Dermis blood vessel endothelial cell (primary cell): ENCODE measurements around the gene KDELR1. TPM values are rescaled to one million over a fixed set of nuclear protein-coding genes. Genes with fewer than 3 reads are reported as not detected.

ENCODE experiments used
- DNase-seq: peaks from one replicate; pipeline ENCODE4 v3.0.0; 2010
- total RNA-seq: library from RNA; depleted of rRNA; stranded (reverse); fragments of >200 nt; gene quantifications from 2 replicates; pipeline ENCODE4 v1.2.3, GENCODE V29; 2014

KDELR1 gene
- total RNA-seq, 1 donor from 2014 or later: 37.6 TPM

DNA sequence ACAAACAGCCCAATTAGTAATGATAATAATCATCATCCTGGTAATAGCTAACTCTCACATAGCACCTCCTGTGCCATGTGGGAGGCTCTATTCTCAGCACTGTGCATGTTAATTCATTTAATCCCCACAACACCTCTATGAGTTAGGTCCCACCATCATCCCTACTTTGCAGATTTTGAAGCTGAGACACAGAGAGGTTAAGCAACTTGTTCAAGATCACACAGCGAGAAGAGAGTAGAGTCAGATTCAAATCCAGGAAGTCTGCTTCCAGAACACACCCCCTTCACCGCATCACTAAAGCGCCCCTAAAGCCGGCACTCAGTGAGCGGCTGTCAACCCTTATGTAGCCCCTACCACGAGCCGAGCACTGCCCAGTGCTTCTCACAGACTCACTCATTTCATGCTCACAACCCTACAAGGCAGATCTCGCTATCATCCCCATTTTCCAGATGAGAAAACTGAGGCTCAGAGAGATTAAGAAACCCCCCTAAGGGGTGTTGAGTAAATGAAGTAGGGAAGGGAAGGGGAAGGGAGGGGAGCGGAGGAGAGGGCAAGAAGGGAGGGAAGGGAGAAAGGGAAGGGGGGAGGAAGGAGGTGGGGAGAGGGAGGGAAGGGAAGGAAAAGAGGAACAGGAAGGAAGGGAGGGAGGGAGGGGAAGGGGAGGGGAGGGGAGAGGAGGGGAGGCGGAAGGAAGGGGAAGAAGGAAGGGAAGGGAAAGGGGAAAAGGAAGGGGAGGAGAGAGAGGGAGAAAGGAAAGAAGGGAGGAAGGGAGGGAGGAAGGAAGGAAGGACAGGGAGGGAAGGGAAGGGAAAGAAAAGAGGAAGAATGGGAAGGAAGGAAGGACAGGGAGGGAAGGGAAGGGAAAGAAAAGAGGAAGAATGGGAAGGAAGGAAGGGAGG lies 49.6 kb downstream of the KDELR1 start:
- DNase-seq: no peak

DNA sequence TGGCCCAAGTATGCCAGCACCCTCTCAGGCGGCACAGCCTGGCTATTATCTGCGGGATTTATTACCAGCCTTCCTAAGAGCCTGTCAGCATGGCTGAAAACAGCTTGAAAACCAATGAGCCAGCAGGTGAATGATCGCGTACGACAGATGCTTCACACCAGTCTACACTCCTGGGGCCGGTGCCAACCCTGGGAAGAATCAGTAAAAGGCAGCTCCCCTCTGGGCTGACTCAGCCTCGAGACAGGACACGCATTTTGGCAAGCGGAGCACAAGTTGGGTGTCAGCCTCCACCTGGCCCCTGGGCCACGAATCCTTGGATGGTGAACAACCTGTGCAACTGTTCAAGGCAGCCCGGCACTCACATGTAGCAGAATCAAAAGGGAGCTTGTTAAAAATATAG lies 50.4 kb downstream of the KDELR1 start:
- no peak for DNase-seq

GRCh38 chr19:48338802-48339503 lies 52.4 kb downstream of the KDELR1 start:
- no peak for DNase-seq

- no peak for DNase-seq
Measured at GRCh38 chr19:48338253-48338755, 53.0 kb downstream of the KDELR1 start.

- DNase-seq: peak; percentile 96
Measured at GRCh38 chr19:48333467-48334384, 57.6 kb downstream of the KDELR1 start.

GRCh38 chr19:48332662-48333466 lies 58.5 kb downstream of the KDELR1 start:
- peak; percentile 99 for DNase-seq

Other genes with a start within 250 kb of the KDELR1 start
- gene LIG1, start 221.2 kb downstream of the KDELR1 start, total RNA-seq: 32.5 and 46.9 TPM in 2 replicates
- gene ZSWIM9, start 220.9 kb downstream of the KDELR1 start, total RNA-seq: 3.1 and 5.0 TPM in 2 replicates
- gene CARD8, start 135.6 kb downstream of the KDELR1 start, total RNA-seq: 104 and 112 TPM in 2 replicates
- gene ZNF114, start 121.5 kb downstream of the KDELR1 start, total RNA-seq: 0.34 and 0.84 TPM in 2 replicates
- 4.0 and 7.3 TPM in 2 replicates for gene EMP3, start 66.0 kb downstream of the KDELR1 start, total RNA-seq
- 1.9 and 3.8 TPM in 2 replicates for gene TMEM143, start 27.6 kb downstream of the KDELR1 start, total RNA-seq
- gene SYNGR4, start 27.2 kb downstream of the KDELR1 start, total RNA-seq: not detected in 2 replicates
- 0.51 and 0.79 TPM in 2 replicates for gene GRIN2D, start 2.1 kb upstream of the KDELR1 start, total RNA-seq
- gene GRWD1, start 54.4 kb upstream of the KDELR1 start, total RNA-seq: 41.4 and 57.9 TPM in 2 replicates
- 0.33 and 0.51 TPM in 2 replicates for gene KCNJ14, start 64.0 kb upstream of the KDELR1 start, total RNA-seq
- gene CYTH2, start 77.8 kb upstream of the KDELR1 start, total RNA-seq: 63.1 and 89.0 TPM in 2 replicates
- gene LMTK3, start 120.3 kb upstream of the KDELR1 start, total RNA-seq: 0.14 TPM in 1 of 2 replicates, not detected in the other
- gene SULT2B1, start 160.6 kb upstream of the KDELR1 start, total RNA-seq: 0.42 TPM in 1 of 2 replicates, not detected in the other
- gene SPACA4, start 215.2 kb upstream of the KDELR1 start, total RNA-seq: not detected in 2 replicates
- 0.51 TPM in 1 of 2 replicates, not detected in the other for gene FAM83E, start 223.5 kb upstream of the KDELR1 start, total RNA-seq
- 1,626 and 2,230 TPM in 2 replicates for gene RPL18, start 227.6 kb upstream of the KDELR1 start, total RNA-seq
- gene SPHK2, start 228.0 kb upstream of the KDELR1 start, total RNA-seq: 8.8 and 12.6 TPM in 2 replicates
- 1.6 and 3.1 TPM in 2 replicates for gene DBP, start 245.8 kb upstream of the KDELR1 start, total RNA-seq